Endometrium (tissue), 2 donors: ENCODE measurements around the gene FMNL1.
"Not testable (repeated sequence)": the region's sequence is repeated elsewhere in the genome, so short reads cannot be mapped to it uniquely, and the experiment has no call there.

Experiments used
- FAIRE-seq: peaks from 2 replicates; lab custom pipeline; 2012; peaks lifted over from hg19 to GRCh38; lab: Jason Lieb, UNC
- donor health status: control.
- donor health status: control.

FMNL1 gene

GRCh38 chr17:45221081-45222013, at the start of gene FMNL1:
FMNL1 (plus strand) TSS chr17:45221885; CDS start chr17:45222125, 240 bp downstream.
- FAIRE-seq, result no peak

GRCh38 chr17:45172232-45172540, 49.5 kb upstream of the FMNL1 start:
- FAIRE-seq, result no peak

GRCh38 chr17:45172541-45173286, 49.0 kb upstream of the FMNL1 start:
- FAIRE-seq, result no peak

GRCh38 chr17:45175759-45176115, 45.9 kb upstream of the FMNL1 start:
- FAIRE-seq, result no peak

GRCh38 chr17:45177563-45177962, 44.1 kb upstream of the FMNL1 start:
- no peak for FAIRE-seq

GRCh38 chr17:45184144-45184543, 37.5 kb upstream of the FMNL1 start:
- no peak for FAIRE-seq

GRCh38 chr17:45186801-45187354, 34.8 kb upstream of the FMNL1 start:
- FAIRE-seq, result no peak

- FAIRE-seq, result no peak
Measured at GRCh38 chr17:45189009-45189408, 32.7 kb upstream of the FMNL1 start.

- no peak for FAIRE-seq
Measured at GRCh38 chr17:45190503-45191255, 31.0 kb upstream of the FMNL1 start.

GRCh38 chr17:45195424-45195823, 26.3 kb upstream of the FMNL1 start:
- no peak for FAIRE-seq

- no peak for FAIRE-seq
Measured at GRCh38 chr17:45197108-45197507, 24.6 kb upstream of the FMNL1 start.

GRCh38 chr17:45197555-45198334, 23.9 kb upstream of the FMNL1 start:
- no peak for FAIRE-seq

- no peak for FAIRE-seq
Measured at GRCh38 chr17:45200701-45201100, 21.0 kb upstream of the FMNL1 start.

GRCh38 chr17:45201457-45201856, 20.2 kb upstream of the FMNL1 start:
- FAIRE-seq, result no peak

GRCh38 chr17:45201880-45202279, 19.8 kb upstream of the FMNL1 start:
- FAIRE-seq, result not testable (repeated sequence)

GRCh38 chr17:45218895-45219661, 2.6 kb upstream of the FMNL1 start:
- FAIRE-seq, result peak; percentile 61

- no peak for FAIRE-seq
Measured at GRCh38 chr17:45220079-45220478, 1.6 kb upstream of the FMNL1 start.

- no peak for FAIRE-seq
Measured at GRCh38 chr17:45222014-45222288, 266 bp downstream of the FMNL1 start.

GRCh38 chr17:45222289-45222995, 757 bp downstream of the FMNL1 start:
- no peak for FAIRE-seq

- no peak for FAIRE-seq
Measured at GRCh38 chr17:45222996-45223538, 1.4 kb downstream of the FMNL1 start.
